GM19025 (cell line): ENCODE results near the gene HOXB1.
A peak's percentile ranks its signal among the peaks of the same experiment; 100 is the strongest.
"Not testable (repeated sequence)": the region's sequence is repeated elsewhere in the genome, so short reads cannot be mapped to it uniquely, and the experiment has no call there.

ENCODE experiments used
- ATAC-seq: cut with Tn5 transposase; IDR thresholded peaks from one replicate; pipeline ENCODE4 v1.9.1; 2021; ENCODE audit warnings: mild to moderate bottlenecking, low read depth, moderate library complexity; ENCODE audit not compliant: unreplicated experiment

Gene HOXB1

GRCh38 chr17:48500435-48501426, 30.1 kb downstream of the HOXB1 start:
- no peak for ATAC-seq

GRCh38 chr17:48499735-48500434, 30.9 kb downstream of the HOXB1 start:
- ATAC-seq = no peak

- ATAC-seq = no peak
These were observed 31.6 kb downstream of the HOXB1 start for GRCh38 chr17:48499248-48499647.

- no peak for ATAC-seq
These were observed 32.5 kb downstream of the HOXB1 start for GRCh38 chr17:48498164-48498850.

GRCh38 chr17:48497103-48497502, 33.7 kb downstream of the HOXB1 start:
- no peak for ATAC-seq

- ATAC-seq = no peak
These were observed 36.5 kb downstream of the HOXB1 start for GRCh38 chr17:48494335-48494734.

GRCh38 chr17:48492401-48493298, 38.2 kb downstream of the HOXB1 start:
- peak; percentile 82 for ATAC-seq

- ATAC-seq = no peak
These were observed 39.1 kb downstream of the HOXB1 start for GRCh38 chr17:48491527-48492273.

- no peak for ATAC-seq
These were observed 40.3 kb downstream of the HOXB1 start for GRCh38 chr17:48490451-48490892.

GRCh38 chr17:48489781-48490180, 41.0 kb downstream of the HOXB1 start:
- ATAC-seq = no peak

GRCh38 chr17:48488548-48489106, 42.2 kb downstream of the HOXB1 start:
- ATAC-seq = no peak

- ATAC-seq = no peak
These were observed 43.6 kb downstream of the HOXB1 start for GRCh38 chr17:48487221-48487620.

GRCh38 chr17:48486557-48486956, 44.3 kb downstream of the HOXB1 start:
- ATAC-seq = no peak

GRCh38 chr17:48484850-48485249, 46.0 kb downstream of the HOXB1 start:
- ATAC-seq = no peak

- ATAC-seq = no peak
These were observed 46.6 kb downstream of the HOXB1 start for GRCh38 chr17:48484256-48484655.

GRCh38 chr17:48483471-48484131, 47.2 kb downstream of the HOXB1 start:
- ATAC-seq = no peak

- ATAC-seq = no peak
These were observed 47.8 kb downstream of the HOXB1 start for GRCh38 chr17:48483004-48483403.

- not testable (repeated sequence) for ATAC-seq
These were observed 48.5 kb downstream of the HOXB1 start for GRCh38 chr17:48482301-48482700.
